ENCODE data around the gene DIO1.

Gene DIO1

DNA sequence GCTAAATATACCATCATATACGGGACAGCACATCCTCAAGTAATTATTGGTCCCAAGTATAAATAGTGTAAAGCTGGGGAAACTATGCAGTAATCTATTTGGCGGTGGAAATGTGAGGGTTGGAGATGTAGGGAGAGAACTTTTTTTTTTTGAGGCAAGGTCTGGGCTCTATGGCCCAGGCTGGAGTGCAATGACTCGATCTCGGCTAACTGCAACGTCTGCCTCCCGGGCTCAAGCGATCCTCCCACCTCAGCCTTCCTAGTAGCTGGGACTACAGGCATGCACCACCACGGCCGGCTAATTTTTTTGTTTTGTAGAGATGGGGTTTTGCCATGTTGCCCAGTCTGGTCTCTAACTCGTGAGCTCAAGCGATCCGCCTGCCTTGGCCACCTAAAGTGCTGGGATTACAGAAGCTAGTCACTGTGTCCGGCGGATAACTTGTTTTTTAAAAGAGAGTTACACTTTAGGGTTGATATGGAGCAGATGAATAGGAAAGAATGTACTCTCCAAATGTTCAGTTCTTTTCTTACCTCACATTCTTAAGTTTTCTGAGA is 49.6 kb downstream of the DIO1 start:
- no peak for DNase-seq

GRCh38 chr1:53944469-53945182 is 50.6 kb downstream of the DIO1 start:
- no peak for DNase-seq

GRCh38 chr1:53945183-53945432 is 51.1 kb downstream of the DIO1 start:
- DNase-seq, result no peak

- peak; percentile 97 for DNase-seq
Measured at GRCh38 chr1:53945433-53946251, 51.7 kb downstream of the DIO1 start, which contains the start of gene IFT25. Gene IFT25, minus strand, starts transcription at chr1:53945699. Its CDS starts 5,617 bp downstream, at chr1:53940082.

GRCh38 chr1:53946252-53947171 is 52.5 kb downstream of the DIO1 start, which contains the start of gene LRRC42:
Gene LRRC42, plus strand, starts transcription at chr1:53946350. Its CDS starts 5,650 bp downstream, at chr1:53952000.
- no peak for DNase-seq

- DNase-seq, result peak; percentile 61
Measured at GRCh38 chr1:53947172-53947907, 53.4 kb downstream of the DIO1 start.

DNA sequence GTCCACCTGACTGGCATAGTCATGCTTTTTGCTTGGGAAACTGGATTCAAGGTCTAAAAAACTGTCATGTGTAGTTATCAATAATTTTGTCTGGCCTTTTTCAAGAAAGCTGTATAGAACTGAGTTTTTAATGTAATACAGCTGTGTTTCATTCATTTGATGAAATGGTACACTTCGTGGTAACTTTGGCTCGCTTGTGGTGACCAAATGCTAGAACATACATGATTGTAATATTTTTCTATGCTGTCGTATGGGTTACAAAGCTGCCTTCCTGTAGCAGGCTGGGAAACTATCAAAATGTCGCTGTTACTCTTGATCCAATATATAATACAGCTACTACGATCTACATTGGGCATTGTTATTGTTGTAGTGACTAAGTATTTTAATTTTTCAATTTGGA is 54.3 kb downstream of the DIO1 start:
- DNase-seq, result no peak

DNA sequence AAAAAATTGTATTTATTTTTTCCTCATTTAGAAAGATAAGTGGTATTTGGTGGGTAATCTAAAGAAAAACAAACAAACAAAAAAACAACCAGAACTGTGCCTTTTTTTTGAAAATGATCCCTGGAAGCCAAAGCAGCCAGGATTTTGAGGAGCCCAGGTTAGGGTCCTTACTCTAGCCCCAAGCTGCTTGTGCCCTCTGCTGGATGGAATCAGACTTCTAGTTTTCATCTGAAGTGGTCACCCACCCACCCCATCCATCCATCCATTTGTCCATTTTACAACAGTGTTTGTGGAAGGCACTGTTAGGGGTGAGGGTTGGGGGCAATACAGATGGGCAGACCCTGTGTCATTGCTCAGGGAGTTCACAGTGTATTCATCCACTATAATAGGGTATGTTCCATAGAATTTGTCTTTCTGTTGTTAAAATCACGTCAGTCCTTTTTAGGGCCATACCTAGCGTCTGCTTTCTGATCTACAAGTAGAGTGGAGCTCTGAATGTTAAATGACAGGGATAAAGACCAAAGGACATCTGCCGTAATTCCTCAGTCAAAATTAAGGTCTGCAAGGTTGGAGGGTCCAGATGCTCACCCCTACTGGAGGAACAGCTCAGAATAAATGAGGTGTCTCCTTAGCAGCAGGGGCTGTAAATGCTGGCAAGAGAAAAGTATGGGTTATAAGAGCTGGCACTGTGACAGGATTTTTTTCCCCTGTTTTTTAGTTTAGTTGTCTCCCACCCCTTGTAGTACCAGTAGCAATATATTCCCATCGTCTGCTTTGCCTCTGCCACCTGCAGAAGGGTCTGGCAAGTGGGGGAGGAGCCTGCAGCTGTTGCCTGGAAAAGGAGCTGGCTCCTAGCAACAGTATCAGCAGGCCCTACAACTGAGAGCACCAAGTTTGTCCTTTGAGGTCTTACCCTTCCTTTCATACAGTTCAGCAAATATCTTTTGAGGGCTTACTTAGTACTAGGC is 55.3 kb downstream of the DIO1 start:
- peak; percentile 99 for DNase-seq

DNA sequence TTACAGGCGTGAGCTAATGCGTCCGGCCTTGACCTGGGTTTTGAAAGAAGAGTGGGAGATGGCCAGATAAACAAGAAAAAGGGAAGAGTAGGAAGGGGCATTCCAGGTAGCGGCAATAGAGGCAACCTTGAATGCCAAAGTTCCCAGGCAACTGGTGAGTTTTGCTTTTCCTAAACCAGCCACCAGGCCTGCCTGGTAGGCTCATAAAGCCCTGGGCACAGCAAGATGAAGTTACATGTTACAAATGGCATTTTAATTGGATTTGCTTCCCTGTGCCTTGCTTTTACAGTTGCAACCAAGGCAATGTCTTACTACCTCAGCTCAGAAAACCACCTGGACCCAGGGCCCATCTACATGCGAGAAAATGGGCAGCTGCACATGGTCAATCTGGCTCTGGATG is 57.7 kb downstream of the DIO1 start:
- no peak for DNase-seq

DNA sequence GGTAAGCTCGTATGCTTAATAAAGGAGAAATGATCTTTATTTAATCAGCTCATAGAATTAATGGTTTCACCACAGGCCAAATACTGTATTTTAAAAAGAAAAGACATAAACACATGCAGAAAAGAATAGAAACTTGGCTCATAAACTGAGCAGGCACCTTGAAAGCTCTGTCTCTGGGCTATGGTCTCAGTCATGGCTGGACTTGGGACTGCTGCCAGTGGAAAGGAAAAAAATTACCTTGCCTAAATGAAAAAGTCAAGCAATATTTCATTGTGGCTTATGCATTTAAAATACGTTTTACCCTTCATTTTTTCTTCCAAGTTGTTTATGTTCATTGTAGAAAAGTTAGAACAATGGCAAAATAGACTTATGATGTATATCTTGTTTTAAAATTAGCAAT is 60.1 kb downstream of the DIO1 start:
- no peak for DNase-seq

DNA sequence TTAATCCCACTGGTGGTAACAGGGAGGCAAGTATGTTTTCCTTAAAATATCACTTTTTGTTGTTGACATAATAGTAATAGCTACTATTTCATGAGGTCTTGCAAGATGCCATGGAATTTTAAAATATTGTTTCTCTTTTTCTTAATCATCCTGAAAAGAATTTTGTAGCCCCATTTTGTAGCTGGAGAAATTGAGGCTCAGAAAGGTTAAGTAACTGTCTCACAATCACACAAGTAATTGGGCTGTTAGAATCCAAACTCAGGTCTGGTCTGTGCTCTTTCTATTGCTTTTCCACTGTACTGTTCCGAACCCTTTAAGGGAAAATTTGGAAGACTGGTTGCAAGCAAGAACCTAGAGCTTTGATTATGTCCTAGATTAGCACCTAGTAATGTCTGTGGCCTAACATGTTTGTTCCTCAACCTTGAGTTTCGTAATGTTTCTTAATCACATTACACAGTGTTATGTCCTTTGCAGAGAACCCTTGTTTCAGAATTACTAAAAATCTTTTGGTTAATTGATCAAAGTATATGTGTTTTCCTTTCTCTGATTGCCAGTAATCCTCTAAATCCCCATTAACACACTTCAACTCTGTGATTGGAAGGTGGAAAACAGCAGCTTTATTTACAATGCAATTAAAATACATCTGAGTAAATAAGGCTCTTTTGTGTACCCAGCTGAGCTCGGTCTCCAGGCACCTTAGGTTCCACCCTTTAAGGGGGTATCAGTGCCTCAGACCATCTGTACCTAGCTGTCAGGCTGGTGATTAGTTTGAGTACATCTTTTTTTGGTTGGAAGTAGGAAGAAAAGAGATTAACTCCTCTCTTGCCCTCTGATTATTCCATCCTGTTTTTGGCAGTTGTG is 62.6 kb downstream of the DIO1 start:
- peak; percentile 97 for DNase-seq

DNA sequence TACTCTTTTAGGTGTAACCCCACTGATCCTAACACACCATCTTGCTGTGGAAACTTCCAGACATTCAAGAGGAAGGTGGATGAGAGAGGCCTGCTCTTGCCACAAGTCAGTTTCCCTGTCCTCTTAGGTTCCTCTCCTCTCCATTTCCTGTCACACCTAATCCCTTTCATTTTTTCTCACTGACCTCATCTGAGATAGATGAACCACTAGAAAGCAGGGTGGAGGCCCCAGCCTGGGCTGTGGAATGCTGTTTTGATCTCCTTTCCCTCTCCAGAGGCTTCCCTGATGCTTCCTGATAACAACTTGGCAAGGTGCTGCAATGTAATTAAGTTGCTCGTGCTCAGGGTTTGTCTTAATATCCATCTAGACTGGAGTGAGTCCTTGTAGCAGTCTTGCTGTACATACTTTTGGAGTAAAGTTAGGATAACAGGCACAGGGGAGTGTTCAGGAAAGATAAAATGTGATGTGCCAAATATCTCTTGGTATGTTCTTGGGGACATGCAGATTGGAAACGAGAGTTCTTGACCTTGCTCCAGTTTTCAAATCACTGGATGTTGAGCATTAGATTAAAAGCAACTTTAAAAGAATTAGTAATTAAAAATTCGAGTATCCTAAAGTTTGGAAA is 63.3 kb downstream of the DIO1 start:
- DNase-seq, result peak; percentile 84

- DNase-seq, result peak; percentile 54
Measured at GRCh38 chr1:53959664-53960250, 65.8 kb downstream of the DIO1 start.

Data from NCI-H2171 treated with DMSO at 0.1 percent for 48 hours (cell line).